ENCODE results near the gene INA. TPM values are rescaled to one million over a fixed set of nuclear protein-coding genes. Genes with fewer than 3 reads are reported as not detected.

INA gene
- 6.2 TPM in 2 replicates for total RNA-seq
- long read RNA-seq, partial matches to known transcripts: 0 of 3 reads
- long read RNA-seq, other reads (novel, unspliced or antisense): 1 of 3 reads

GRCh38 chr10:103276896-103277712, at the start of gene INA:
TSS of gene INA (plus strand) at chr10:103277138. CDS start at chr10:103277212, 74 bp downstream.
- Mint-ChIP-seq H3K4me3 (ENCODE audit: low read depth) (peak within 1 kb of the TSS; percentile 55), H3K27ac (no peak within 1 kb of the TSS), H3K9me3 (ENCODE audit: low read depth) (no peaks in the 10 kb centered on the region)

DNA sequence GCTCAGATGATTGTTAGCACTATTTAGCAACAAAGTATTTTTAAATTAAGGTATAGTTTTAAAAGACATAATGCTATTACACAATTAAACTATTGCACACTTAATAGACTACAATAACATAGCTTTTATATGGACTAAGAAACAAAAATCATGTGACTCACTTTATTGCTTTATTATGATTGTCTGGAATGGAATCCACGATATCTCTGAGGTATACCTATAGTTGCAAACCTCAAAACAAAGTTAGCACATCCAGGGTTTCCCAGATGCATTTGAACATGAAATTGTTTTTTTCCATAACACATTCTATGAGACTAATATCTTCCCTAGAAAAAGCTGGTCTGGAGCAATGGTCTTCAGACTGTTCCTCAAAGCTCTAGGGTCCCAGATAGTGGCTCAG, 49.5 kb upstream of the INA start:
- DNase-seq (ENCODE audit: low spot score, unreplicated experiment): no peak
- H3K27me3 Mint-ChIP-seq: no peaks in the 10 kb centered on the region
- TF ChIP-seq, protein P1, sequence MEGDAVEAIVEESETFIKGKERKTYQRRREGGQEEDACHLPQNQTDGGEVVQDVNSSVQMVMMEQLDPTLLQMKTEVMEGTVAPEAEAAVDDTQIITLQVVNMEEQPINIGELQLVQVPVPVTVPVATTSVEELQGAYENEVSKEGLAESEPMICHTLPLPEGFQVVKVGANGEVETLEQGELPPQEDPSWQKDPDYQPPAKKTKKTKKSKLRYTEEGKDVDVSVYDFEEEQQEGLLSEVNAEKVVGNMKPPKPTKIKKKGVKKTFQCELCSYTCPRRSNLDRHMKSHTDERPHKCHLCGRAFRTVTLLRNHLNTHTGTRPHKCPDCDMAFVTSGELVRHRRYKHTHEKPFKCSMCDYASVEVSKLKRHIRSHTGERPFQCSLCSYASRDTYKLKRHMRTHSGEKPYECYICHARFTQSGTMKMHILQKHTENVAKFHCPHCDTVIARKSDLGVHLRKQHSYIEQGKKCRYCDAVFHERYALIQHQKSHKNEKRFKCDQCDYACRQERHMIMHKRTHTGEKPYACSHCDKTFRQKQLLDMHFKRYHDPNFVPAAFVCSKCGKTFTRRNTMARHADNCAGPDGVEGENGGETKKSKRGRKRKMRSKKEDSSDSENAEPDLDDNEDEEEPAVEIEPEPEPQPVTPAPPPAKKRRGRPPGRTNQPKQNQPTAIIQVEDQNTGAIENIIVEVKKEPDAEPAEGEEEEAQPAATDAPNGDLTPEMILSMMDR (IDR thresholded peaks at IDR 0.05; ENCODE audit: unreplicated experiment): no peak
- peaks cover 8% of the 10 kb centered on the region for H3K36me3 Mint-ChIP-seq (ENCODE audit: insufficient read depth)
- H3K4me1 Mint-ChIP-seq (ENCODE audit: low read depth): peaks cover 11% of the 10 kb centered on the region
- no peak overlapping the region for H3K27ac Mint-ChIP-seq
- peaks cover 11% of the 10 kb centered on the region for H3K9me3 Mint-ChIP-seq (ENCODE audit: low read depth)
- H3K4me3 Mint-ChIP-seq (ENCODE audit: low read depth): no peak overlapping the region

More at GRCh38 chr10:103276896-103277712, at the start of gene INA:
- DNase-seq (ENCODE audit: low spot score, unreplicated experiment): peak; percentile 31
- Mint-ChIP-seq H3K27me3 (peaks cover 75% of the 10 kb centered on the region), H3K36me3 (ENCODE audit: insufficient read depth) (no peaks in the 10 kb centered on the region), H3K4me1 (ENCODE audit: low read depth) (peaks cover 3% of the 10 kb centered on the region)
- TF ChIP-seq, protein P1 (IDR thresholded peaks at IDR 0.05; ENCODE audit: unreplicated experiment): no peak

DNA sequence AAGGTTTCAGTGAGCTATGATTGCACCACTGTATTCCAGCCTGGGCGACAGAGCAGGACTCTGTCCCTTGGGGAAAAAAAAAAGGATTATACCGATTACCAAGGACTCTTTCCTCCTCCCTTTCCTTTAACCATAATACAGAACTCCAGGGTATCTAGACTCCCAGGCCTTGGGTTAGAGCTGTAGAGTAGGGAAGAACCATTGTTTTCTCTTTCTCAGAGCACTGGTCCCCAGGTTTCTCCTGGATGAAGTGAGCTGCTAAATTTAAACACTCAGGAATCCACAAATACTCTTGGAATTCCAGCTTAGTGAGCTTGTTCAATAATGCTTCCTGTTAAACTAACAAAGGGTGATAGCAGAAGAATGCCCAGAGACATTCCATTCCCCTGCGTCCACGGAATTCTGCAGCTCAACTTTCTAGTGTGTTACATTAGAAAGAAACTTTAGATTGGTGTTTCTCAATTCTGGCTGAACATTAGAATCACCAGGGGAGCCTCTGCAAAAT, 45.8 kb upstream of the INA start:
- H3K27ac Mint-ChIP-seq: peak overlapping the region; percentile 98
- TF ChIP-seq, protein P1 (IDR thresholded peaks at IDR 0.05; ENCODE audit: unreplicated experiment): no peak
- no peak for DNase-seq (ENCODE audit: low spot score, unreplicated experiment)
- peaks cover 14% of the 10 kb centered on the region for H3K4me1 Mint-ChIP-seq (ENCODE audit: low read depth)
- no peak overlapping the region for H3K4me3 Mint-ChIP-seq (ENCODE audit: low read depth)
- no peaks in the 10 kb centered on the region for H3K9me3 Mint-ChIP-seq (ENCODE audit: low read depth)
- no peaks in the 10 kb centered on the region for H3K27me3 Mint-ChIP-seq
- H3K36me3 Mint-ChIP-seq (ENCODE audit: insufficient read depth): no peaks in the 10 kb centered on the region

GRCh38 chr10:103232131-103232673, 44.7 kb upstream of the INA start:
- H3K27me3 Mint-ChIP-seq: no peaks in the 10 kb centered on the region
- no peak for DNase-seq (ENCODE audit: low spot score, unreplicated experiment)
- TF ChIP-seq, protein P1 (IDR thresholded peaks at IDR 0.05; ENCODE audit: unreplicated experiment): no peak
- H3K36me3 Mint-ChIP-seq (ENCODE audit: insufficient read depth): no peaks in the 10 kb centered on the region
- peak overlapping the region; percentile 98 for H3K27ac Mint-ChIP-seq
- peaks cover 14% of the 10 kb centered on the region for H3K4me1 Mint-ChIP-seq (ENCODE audit: low read depth)
- H3K9me3 Mint-ChIP-seq (ENCODE audit: low read depth): no peaks in the 10 kb centered on the region
- H3K4me3 Mint-ChIP-seq (ENCODE audit: low read depth): no peak overlapping the region

GRCh38 chr10:103232772-103233488, 44.0 kb upstream of the INA start:
- Mint-ChIP-seq H3K27me3 (no peaks in the 10 kb centered on the region), H3K9me3 (ENCODE audit: low read depth) (no peaks in the 10 kb centered on the region), H3K36me3 (ENCODE audit: insufficient read depth) (no peaks in the 10 kb centered on the region), H3K4me3 (ENCODE audit: low read depth) (no peak overlapping the region), H3K4me1 (ENCODE audit: low read depth) (peaks cover 14% of the 10 kb centered on the region), H3K27ac (no peak overlapping the region)
- DNase-seq (ENCODE audit: low spot score, unreplicated experiment): no peak
- TF ChIP-seq, protein P1 (IDR thresholded peaks at IDR 0.05; ENCODE audit: unreplicated experiment): no peak
